Measurements from ENCODE around the gene TBX21.

The TBX21 gene

DNA sequence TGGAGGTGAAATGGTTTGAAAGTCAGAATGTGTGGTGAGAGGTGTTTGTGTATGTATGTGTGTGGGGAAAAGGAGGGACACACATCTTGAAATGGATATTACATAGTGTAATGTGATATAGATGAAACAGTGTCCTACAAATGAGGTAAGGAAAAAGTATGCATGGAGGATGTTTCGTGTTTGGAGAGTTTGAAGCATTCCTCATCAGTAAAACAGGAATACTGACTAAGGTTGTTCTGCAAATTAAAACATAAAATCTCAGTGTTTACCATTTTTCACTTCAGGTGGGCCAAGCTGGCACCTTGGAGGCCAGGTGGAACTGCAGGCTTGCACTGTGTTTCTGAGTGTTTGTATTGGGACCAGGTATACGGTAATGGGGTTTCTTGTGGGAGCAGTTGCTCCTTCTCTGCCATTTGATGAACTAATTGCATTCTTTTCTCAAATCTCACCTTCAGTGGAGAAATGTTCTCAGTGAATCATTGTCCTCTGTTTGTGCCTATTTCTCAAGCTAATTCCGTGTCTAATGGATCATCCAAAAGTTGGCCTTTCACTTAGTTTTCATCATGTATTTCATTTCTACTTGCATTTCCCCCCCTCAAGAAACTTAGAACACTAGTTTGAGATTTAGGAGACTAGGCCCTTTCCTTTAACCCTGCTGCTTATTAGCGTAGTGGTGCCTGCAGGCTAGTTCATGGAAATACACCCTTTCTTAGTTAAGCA lies 47.3 kb upstream of the TBX21 start:
- H3K4me2 ChIP-seq (ENCODE audit: insufficient read depth, low read length, poor library complexity, severe bottlenecking), result no peak overlapping the region
- H3K27me3 ChIP-seq (ENCODE audit: control insufficient read depth in 3 of 3, insufficient read depth in 3 of 3, low read depth in 1 of 3, low read length in 3 of 3), result peaks cover 0 to 1% (median 0%) of the 10 kb centered on the region in 3 experiments
- H2BK120ac ChIP-seq (ENCODE audit: low read depth, low read length), result no peak overlapping the region
- no peaks in the 10 kb centered on the region for H3K79me1 ChIP-seq (ENCODE audit: low read depth, low read length)
- no peak overlapping the region for H4K91ac ChIP-seq (ENCODE audit: low read depth, low read length, poor library complexity)
- no peak for DNase-seq (ENCODE audit: low spot score)
- no peak overlapping the region for H3K4me3 ChIP-seq (ENCODE audit: low read length in 2 of 2)
- H2AFZ ChIP-seq (ENCODE audit: low read length), result no peak overlapping the region
- H3K4me1 ChIP-seq (ENCODE audit: control insufficient read depth in 2 of 2, insufficient read depth in 1 of 2, low read depth in 1 of 2, low read length in 2 of 2), result peaks cover 0 to 9% of the 10 kb centered on the region in 2 donors
- no peak overlapping the region for H3K23ac ChIP-seq (ENCODE audit: low read depth, low read length, poor library complexity)
- H2AK5ac ChIP-seq (ENCODE audit: low read depth, low read length), result no peak overlapping the region
- no peak overlapping the region for H2BK12ac ChIP-seq (ENCODE audit: low read length)
- H3K9ac ChIP-seq (ENCODE audit: low read depth, low read length, poor library complexity), result no peak overlapping the region
- WGBS, 2 donors (ENCODE audit: extremely low coverage in 2 of 2, insufficient read length in 2 of 2, insufficient replicate concordance in 1 of 2), result no CpG with 5 or more reads among the region's 4 CpGs
- H2BK15ac ChIP-seq (ENCODE audit: low read length), result no peak overlapping the region
- peaks cover 22 to 68% of the 10 kb centered on the region in 2 donors for H3K36me3 ChIP-seq (replicated peaks in 1 of 2; ENCODE audit: control insufficient read depth in 2 of 2, insufficient read depth in 2 of 2, low read length in 2 of 2)
- H3K27ac ChIP-seq (replicated peaks; ENCODE audit: low read length), result no peak overlapping the region
- H3K4ac ChIP-seq (ENCODE audit: low read length), result no peak overlapping the region
- H3K14ac ChIP-seq (ENCODE audit: low read length), result no peak overlapping the region
- no peaks in the 10 kb centered on the region for H3K9me3 ChIP-seq (replicated peaks in 1 of 2; ENCODE audit: control insufficient read depth in 2 of 2, insufficient read depth in 1 of 2, low read depth in 1 of 2, low read length in 2 of 2)
- H2BK5ac ChIP-seq (ENCODE audit: low read length), result no peak overlapping the region
- H3K18ac ChIP-seq (ENCODE audit: low read length), result no peak overlapping the region
- H4K8ac ChIP-seq (ENCODE audit: low read depth, low read length), result no peak overlapping the region

GRCh38 chr17:47686276-47686635 lies 46.8 kb upstream of the TBX21 start:
- Histone ChIP-seq H3K4me1 (ENCODE audit: control insufficient read depth in 2 of 2, insufficient read depth in 1 of 2, low read depth in 1 of 2, low read length in 2 of 2) (peaks cover 0 to 9% of the 10 kb centered on the region in 2 donors), H3K4me3 (ENCODE audit: low read length in 2 of 2) (no peak overlapping the region), H3K27me3 (ENCODE audit: control insufficient read depth in 3 of 3, insufficient read depth in 3 of 3, low read depth in 1 of 3, low read length in 3 of 3) (peaks cover 0 to 1% (median 0%) of the 10 kb centered on the region in 3 experiments), H3K9me3 (replicated peaks in 1 of 2; ENCODE audit: control insufficient read depth in 2 of 2, insufficient read depth in 1 of 2, low read depth in 1 of 2, low read length in 2 of 2) (no peaks in the 10 kb centered on the region), H2BK5ac (ENCODE audit: low read length) (no peak overlapping the region), H4K8ac (ENCODE audit: low read depth, low read length) (no peak overlapping the region), H3K79me1 (ENCODE audit: low read depth, low read length) (no peaks in the 10 kb centered on the region), H2BK12ac (ENCODE audit: low read length) (no peak overlapping the region), H2BK120ac (ENCODE audit: low read depth, low read length) (no peak overlapping the region), H3K27ac (replicated peaks; ENCODE audit: low read length) (no peak overlapping the region), H2AFZ (ENCODE audit: low read length) (no peak overlapping the region), H4K91ac (ENCODE audit: low read depth, low read length, poor library complexity) (no peak overlapping the region), H2AK5ac (ENCODE audit: low read depth, low read length) (no peak overlapping the region), H3K4me2 (ENCODE audit: insufficient read depth, low read length, poor library complexity, severe bottlenecking) (no peak overlapping the region), H3K18ac (ENCODE audit: low read length) (no peak overlapping the region), H3K9ac (ENCODE audit: low read depth, low read length, poor library complexity) (no peak overlapping the region), H3K23ac (ENCODE audit: low read depth, low read length, poor library complexity) (no peak overlapping the region), H3K4ac (ENCODE audit: low read length) (no peak overlapping the region), H2BK15ac (ENCODE audit: low read length) (no peak overlapping the region), H3K14ac (ENCODE audit: low read length) (no peak overlapping the region), H3K36me3 (replicated peaks in 1 of 2; ENCODE audit: control insufficient read depth in 2 of 2, insufficient read depth in 2 of 2, low read length in 2 of 2) (peaks cover 18 to 62% of the 10 kb centered on the region in 2 donors)
- DNase-seq (ENCODE audit: low spot score), result no peak
- no CpG with 5 or more reads among the region's 1 CpG for WGBS, 2 donors (ENCODE audit: extremely low coverage in 2 of 2, insufficient read length in 2 of 2, insufficient replicate concordance in 1 of 2)

GRCh38 chr17:47686664-47687327 lies 46.2 kb upstream of the TBX21 start:
- Histone ChIP-seq H3K79me1 (ENCODE audit: low read depth, low read length) (no peaks in the 10 kb centered on the region), H3K9ac (ENCODE audit: low read depth, low read length, poor library complexity) (no peak overlapping the region), H2AK5ac (ENCODE audit: low read depth, low read length) (no peak overlapping the region), H3K27me3 (ENCODE audit: control insufficient read depth in 3 of 3, insufficient read depth in 3 of 3, low read depth in 1 of 3, low read length in 3 of 3) (peaks cover 0 to 1% (median 0%) of the 10 kb centered on the region in 3 experiments), H3K9me3 (replicated peaks in 1 of 2; ENCODE audit: control insufficient read depth in 2 of 2, insufficient read depth in 1 of 2, low read depth in 1 of 2, low read length in 2 of 2) (no peaks in the 10 kb centered on the region), H2BK12ac (ENCODE audit: low read length) (no peak overlapping the region), H4K8ac (ENCODE audit: low read depth, low read length) (no peak overlapping the region), H3K36me3 (replicated peaks in 1 of 2; ENCODE audit: control insufficient read depth in 2 of 2, insufficient read depth in 2 of 2, low read length in 2 of 2) (peaks cover 16 to 57% of the 10 kb centered on the region in 2 donors), H3K4me1 (ENCODE audit: control insufficient read depth in 2 of 2, insufficient read depth in 1 of 2, low read depth in 1 of 2, low read length in 2 of 2) (peaks cover 0 to 9% of the 10 kb centered on the region in 2 donors), H3K4me2 (ENCODE audit: insufficient read depth, low read length, poor library complexity, severe bottlenecking) (no peak overlapping the region), H4K91ac (ENCODE audit: low read depth, low read length, poor library complexity) (no peak overlapping the region), H2BK15ac (ENCODE audit: low read length) (no peak overlapping the region), H2AFZ (ENCODE audit: low read length) (no peak overlapping the region), H2BK5ac (ENCODE audit: low read length) (no peak overlapping the region), H3K27ac (replicated peaks; ENCODE audit: low read length) (no peak overlapping the region), H3K18ac (ENCODE audit: low read length) (no peak overlapping the region), H3K14ac (ENCODE audit: low read length) (no peak overlapping the region), H3K4ac (ENCODE audit: low read length) (no peak overlapping the region), H3K23ac (ENCODE audit: low read depth, low read length, poor library complexity) (no peak overlapping the region), H2BK120ac (ENCODE audit: low read depth, low read length) (no peak overlapping the region), H3K4me3 (ENCODE audit: low read length in 2 of 2) (no peak overlapping the region)
- no peak for DNase-seq (ENCODE audit: low spot score)
- WGBS, 2 donors (ENCODE audit: extremely low coverage in 2 of 2, insufficient read length in 2 of 2, insufficient replicate concordance in 1 of 2), result no CpG with 5 or more reads among the region's 7 CpGs

- Histone ChIP-seq H4K8ac (ENCODE audit: low read depth, low read length) (no peak overlapping the region), H2BK12ac (ENCODE audit: low read length) (no peak overlapping the region), H3K9ac (ENCODE audit: low read depth, low read length, poor library complexity) (no peak overlapping the region), H2BK5ac (ENCODE audit: low read length) (no peak overlapping the region), H3K27me3 (ENCODE audit: control insufficient read depth in 3 of 3, insufficient read depth in 3 of 3, low read depth in 1 of 3, low read length in 3 of 3) (peaks cover 0 to 1% (median 0%) of the 10 kb centered on the region in 3 experiments), H2BK120ac (ENCODE audit: low read depth, low read length) (no peak overlapping the region), H3K4me1 (ENCODE audit: control insufficient read depth in 2 of 2, insufficient read depth in 1 of 2, low read depth in 1 of 2, low read length in 2 of 2) (peaks cover under 1 to 10% of the 10 kb centered on the region in 2 donors), H3K79me1 (ENCODE audit: low read depth, low read length) (no peaks in the 10 kb centered on the region), H3K4me3 (ENCODE audit: low read length in 2 of 2) (no peak overlapping the region), H3K4me2 (ENCODE audit: insufficient read depth, low read length, poor library complexity, severe bottlenecking) (no peak overlapping the region), H2AFZ (ENCODE audit: low read length) (no peak overlapping the region), H3K18ac (ENCODE audit: low read length) (no peak overlapping the region), H3K27ac (replicated peaks; ENCODE audit: low read length) (peak overlapping the region; percentile 51), H2BK15ac (ENCODE audit: low read length) (no peak overlapping the region), H3K9me3 (replicated peaks in 1 of 2; ENCODE audit: control insufficient read depth in 2 of 2, insufficient read depth in 1 of 2, low read depth in 1 of 2, low read length in 2 of 2) (no peaks in the 10 kb centered on the region), H3K14ac (ENCODE audit: low read length) (no peak overlapping the region), H3K36me3 (replicated peaks in 1 of 2; ENCODE audit: control insufficient read depth in 2 of 2, insufficient read depth in 2 of 2, low read length in 2 of 2) (peaks cover 11 to 52% of the 10 kb centered on the region in 2 donors), H3K23ac (ENCODE audit: low read depth, low read length, poor library complexity) (no peak overlapping the region), H3K4ac (ENCODE audit: low read length) (no peak overlapping the region), H2AK5ac (ENCODE audit: low read depth, low read length) (no peak overlapping the region), H4K91ac (ENCODE audit: low read depth, low read length, poor library complexity) (no peak overlapping the region)
- no peak for DNase-seq (ENCODE audit: low spot score)
Measured at GRCh38 chr17:47687328-47687690, 45.7 kb upstream of the TBX21 start.

Data from neuronal stem cell (in vitro differentiated cells).